HG03175 (cell line): ENCODE measurements around the gene TDRKH.
"Not testable (repeated sequence)": the region's sequence is repeated elsewhere in the genome, so short reads cannot be mapped to it uniquely, and the experiment has no call there.

Source experiments
- ATAC-seq: cut with Tn5 transposase; IDR thresholded peaks from one replicate; pipeline ENCODE4 v1.9.1; 2021; ENCODE audit warnings: mild to moderate bottlenecking, moderate library complexity; ENCODE audit not compliant: unreplicated experiment

TDRKH gene

GRCh38 chr1:151803915-151804314, 13.6 kb upstream of the TDRKH start:
- no peak for ATAC-seq

GRCh38 chr1:151803164-151803563, 12.9 kb upstream of the TDRKH start:
- ATAC-seq, result no peak

- no peak for ATAC-seq
Measured at GRCh38 chr1:151802372-151802771, 12.1 kb upstream of the TDRKH start.

- ATAC-seq, result no peak
Measured at GRCh38 chr1:151801846-151802245, 11.5 kb upstream of the TDRKH start.

GRCh38 chr1:151801310-151801820, 11.1 kb upstream of the TDRKH start:
- no peak for ATAC-seq

GRCh38 chr1:151800830-151801229, 10.5 kb upstream of the TDRKH start:
- ATAC-seq, result no peak

- no peak for ATAC-seq
Measured at GRCh38 chr1:151799179-151800022, 9.1 kb upstream of the TDRKH start.

GRCh38 chr1:151798571-151798970, 8.3 kb upstream of the TDRKH start:
- no peak for ATAC-seq

GRCh38 chr1:151790940-151791651, 796 bp upstream of the TDRKH start:
- no peak for ATAC-seq

- ATAC-seq, result no peak
Measured at GRCh38 chr1:151787689-151788088, 2.6 kb downstream of the TDRKH start.

- ATAC-seq, result no peak
Measured at GRCh38 chr1:151783796-151784195, 6.5 kb downstream of the TDRKH start.

- ATAC-seq, result no peak
Measured at GRCh38 chr1:151782741-151783140, 7.6 kb downstream of the TDRKH start.

GRCh38 chr1:151782026-151782425, 8.3 kb downstream of the TDRKH start:
- not testable (repeated sequence) for ATAC-seq

GRCh38 chr1:151780736-151781135, 9.6 kb downstream of the TDRKH start:
- ATAC-seq, result not testable (repeated sequence)

- ATAC-seq, result no peak
Measured at GRCh38 chr1:151779852-151780251, 10.4 kb downstream of the TDRKH start.

- ATAC-seq, result no peak
Measured at GRCh38 chr1:151777317-151777716, 13.0 kb downstream of the TDRKH start.

- ATAC-seq, result no peak
Measured at GRCh38 chr1:151776665-151777062, 13.6 kb downstream of the TDRKH start.

- no peak for ATAC-seq
Measured at GRCh38 chr1:151775894-151776664, 14.2 kb downstream of the TDRKH start.

- no peak for ATAC-seq
Measured at GRCh38 chr1:151774256-151774922, 15.9 kb downstream of the TDRKH start.

- no peak for ATAC-seq
Measured at GRCh38 chr1:151773702-151774101, 16.6 kb downstream of the TDRKH start.

GRCh38 chr1:151769270-151769669, 21.0 kb downstream of the TDRKH start:
- not testable (repeated sequence) for ATAC-seq
